ENCODE results near the gene TOP3A. TPM values are rescaled to one million over a fixed set of nuclear protein-coding genes. Genes with fewer than 3 reads are reported as not detected.

Gene TOP3A
- total and polyA plus RNA-seq, 2 of the 13 experiments (the other 11 are each of a cell fraction or from before 2014, with no cell fraction given) = 16.9 to 36.8 TPM

GRCh38 chr17:18237461-18237860 lies 77.3 kb downstream of the TOP3A start (continued):
- no peak for TF ChIP-seq HNRNPK (IDR thresholded peaks at IDR 0.05; ENCODE audit: low read depth, low read length, poor library complexity, severe bottlenecking)
- TF ChIP-seq ZNF496 (CRISPR knock-in tag; IDR thresholded peaks at IDR 0.05; ENCODE audit: insufficient replicate concordance) = no peak
- no peak for TF ChIP-seq ZNF567 (CRISPR knock-in tag; IDR thresholded peaks at IDR 0.05; ENCODE audit: borderline replicate concordance)
- no peak for TF ChIP-seq MZF1 (CRISPR knock-in tag; IDR thresholded peaks at IDR 0.05; ENCODE audit: borderline replicate concordance)
- TF ChIP-seq E2F5 (CRISPR knock-in tag; conservative IDR thresholded peaks at IDR 0.05) = no peak
- TF ChIP-seq SALL2 (CRISPR knock-in tag; IDR thresholded peaks at IDR 0.05) = no peak

GRCh38 chr17:18236494-18236893 lies 78.3 kb downstream of the TOP3A start:
- no peak overlapping the region for H3K4me3 ChIP-seq (replicated peaks in 1 of 3; ENCODE audit: insufficient read depth in 1 of 3, low read depth in 2 of 3, low read length in 3 of 3)
- no peak overlapping the region for H2AFZ ChIP-seq (ENCODE audit: low read length)
- TF ChIP-seq NR2F6 (IDR thresholded peaks at IDR 0.05) (no peak), NR2F6 (CRISPR knock-in tag; IDR thresholded peaks at IDR 0.05) (no peak), ZBTB46 (CRISPR knock-in tag; IDR thresholded peaks at IDR 0.05; ENCODE audit: borderline replicate concordance) (no peak), IRF9 (CRISPR knock-in tag; IDR thresholded peaks at IDR 0.05; ENCODE audit: borderline replicate concordance) (no peak), MAZ (IDR thresholded peaks at IDR 0.05; ENCODE audit: borderline replicate concordance, low read depth, low read length) (no peak), MAZ (CRISPR knock-in tag; IDR thresholded peaks at IDR 0.05; ENCODE audit: low read depth) (no peak), ZNF580 (CRISPR knock-in tag; IDR thresholded peaks at IDR 0.05; ENCODE audit: borderline replicate concordance, low read depth) (no peak), ZSCAN25 (CRISPR knock-in tag; IDR thresholded peaks at IDR 0.05) (no peak), MXD3 (CRISPR knock-in tag; IDR thresholded peaks at IDR 0.05) (no peak), KLF9 (CRISPR knock-in tag; IDR thresholded peaks at IDR 0.05; ENCODE audit: low read depth) (no peak), HES4 (CRISPR knock-in tag; IDR thresholded peaks at IDR 0.05; ENCODE audit: borderline replicate concordance) (no peak), ZNF292 (CRISPR knock-in tag; IDR thresholded peaks at IDR 0.05; ENCODE audit: borderline replicate concordance, low read depth) (no peak), ATF3 (CRISPR knock-in tag; IDR thresholded peaks at IDR 0.05) (no peak)
- no peak overlapping the region for H3K9ac ChIP-seq (ENCODE audit: insufficient read depth, low read depth, low read length)
- no peak overlapping the region for H3K4me2 ChIP-seq (ENCODE audit: low read depth, low read length)
- intact Hi-C loops (cut with micrococcal nuclease; ENCODE audit: unreplicated experiment) (no loop called here), in situ Hi-C loops (cut with HindIII; ENCODE audit: extremely low pct_ligation_motif_present, low pct_unique_long_range_greater_than_20kb) (no loop called here)
- H3K36me3 ChIP-seq (replicated peaks in 1 of 2; ENCODE audit: control insufficient read depth in 1 of 2, insufficient read depth in 2 of 2, low read length in 2 of 2) = peaks cover 11 to 30% of the 10 kb centered on the region in 2 experiments; a peak in 4 of 5 replicates
- ChIA-PET POLR2A (no interaction called here), CTCF (ENCODE audit: low intra/inter-chr PET ratio, low total read pairs) (no interaction called here)
- no peaks in the 10 kb centered on the region for H3K4me1 ChIP-seq (ENCODE audit: insufficient read depth, low read length)
- H3K27me3 ChIP-seq (ENCODE audit: control insufficient read depth in 1 of 2, insufficient read depth in 2 of 2, low read length in 2 of 2) = no peaks in the 10 kb centered on the region
- 91% methylated on average over 8 of the region's 18 CpGs for WGBS (ENCODE audit: low lambda C conversion rate)
- no TSS peak for BruUV-seq (replicated peaks)
- no peaks in the 10 kb centered on the region for H3K79me2 ChIP-seq (ENCODE audit: insufficient read depth, low read length)
- ATAC-seq (no peak), FAIRE-seq (no peak), DNase-seq (ENCODE audit: low spot score) (no peak)
- no peaks in the 10 kb centered on the region for H3K9me3 ChIP-seq (ENCODE audit: low read length)
- no peak overlapping the region for H3K27ac ChIP-seq (ENCODE audit: extremely low read length, insufficient read depth, low read length)
- no peaks in the 10 kb centered on the region for H4K20me1 ChIP-seq (ENCODE audit: insufficient read depth, low read length)

All from HepG2 (cell line).